Measurements from ENCODE around the gene TNFRSF19. TPM values are rescaled to one million over a fixed set of nuclear protein-coding genes. Genes with fewer than 3 reads are reported as not detected.
"Not testable (repeated sequence)": the region's sequence is repeated elsewhere in the genome, so short reads cannot be mapped to it uniquely, and the experiment has no call there.

The TNFRSF19 gene, protein sequence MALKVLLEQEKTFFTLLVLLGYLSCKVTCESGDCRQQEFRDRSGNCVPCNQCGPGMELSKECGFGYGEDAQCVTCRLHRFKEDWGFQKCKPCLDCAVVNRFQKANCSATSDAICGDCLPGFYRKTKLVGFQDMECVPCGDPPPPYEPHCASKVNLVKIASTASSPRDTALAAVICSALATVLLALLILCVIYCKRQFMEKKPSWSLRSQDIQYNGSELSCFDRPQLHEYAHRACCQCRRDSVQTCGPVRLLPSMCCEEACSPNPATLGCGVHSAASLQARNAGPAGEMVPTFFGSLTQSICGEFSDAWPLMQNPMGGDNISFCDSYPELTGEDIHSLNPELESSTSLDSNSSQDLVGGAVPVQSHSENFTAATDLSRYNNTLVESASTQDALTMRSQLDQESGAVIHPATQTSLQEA
- 15.6 TPM for polyA plus RNA-seq (2013, experiment 1 of 2; ENCODE audit: insufficient read length)
- 17.5 TPM for polyA plus RNA-seq (2013, experiment 2 of 2; ENCODE audit: insufficient read length)

DNA sequence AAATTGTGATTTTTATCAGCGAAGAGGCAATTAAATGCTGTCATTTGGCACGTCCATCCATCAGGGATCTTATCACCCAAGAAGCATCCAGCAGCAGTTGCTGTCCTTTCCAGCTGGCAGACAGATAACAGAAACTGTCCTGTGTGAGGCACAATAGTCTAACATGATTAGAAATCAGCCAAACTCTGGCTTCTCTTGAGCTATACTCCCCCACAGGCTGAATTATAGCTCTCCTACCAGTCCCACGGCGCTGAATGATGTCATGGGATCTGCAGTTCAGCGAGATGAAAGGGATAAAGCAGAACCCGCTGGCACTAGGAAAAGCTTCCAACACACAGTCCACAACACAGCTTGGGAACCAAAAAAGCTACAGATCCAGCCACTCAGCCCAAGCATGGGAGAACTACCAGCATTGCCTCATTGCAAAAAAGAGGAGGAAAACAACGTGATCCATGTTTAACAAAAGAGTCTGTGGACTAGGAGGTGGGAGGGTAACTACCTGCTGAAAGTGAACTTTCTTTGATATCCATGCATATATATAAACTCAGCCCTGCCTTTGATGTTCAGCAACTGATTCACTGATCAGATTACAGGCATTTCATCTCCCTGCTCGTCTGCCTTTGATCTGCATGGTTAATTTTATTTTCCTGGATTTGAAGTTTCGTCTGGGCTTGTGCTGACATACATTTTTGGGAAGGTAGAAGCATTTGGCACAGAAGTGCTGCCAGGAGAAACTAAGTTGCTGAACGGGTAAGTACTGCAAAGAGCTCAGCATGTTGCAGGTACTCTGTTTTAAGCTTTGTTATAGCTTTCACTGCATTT, at the start of gene TNFRSF19:
Gene TNFRSF19, plus strand, starts transcription at position 314 of the 822 bp plus-strand sequence. CDS start 19,772 bp downstream, outside the sequence.
- peak; percentile 79 for DNase-seq

DNA sequence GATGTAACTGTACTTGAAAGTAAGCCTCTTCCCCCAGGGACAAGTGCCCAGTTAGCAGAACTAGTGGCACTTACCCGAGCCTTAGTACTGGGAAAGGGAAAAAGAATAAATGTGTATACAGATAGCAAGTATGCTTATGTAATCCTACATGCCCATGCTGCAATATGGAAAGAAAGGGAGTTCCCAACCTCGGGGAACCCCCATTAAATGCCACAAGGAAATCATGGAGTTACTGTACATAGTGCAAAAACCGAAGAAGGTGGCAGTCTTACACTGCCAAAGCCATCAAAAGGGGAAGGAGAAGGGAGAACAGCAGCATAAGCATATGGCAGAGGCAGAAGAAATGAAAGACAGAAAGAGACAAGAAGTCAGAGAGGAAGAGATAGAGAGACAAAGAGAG, 40.3 kb upstream of the TNFRSF19 start:
- DNase-seq, result not testable (repeated sequence)

DNA sequence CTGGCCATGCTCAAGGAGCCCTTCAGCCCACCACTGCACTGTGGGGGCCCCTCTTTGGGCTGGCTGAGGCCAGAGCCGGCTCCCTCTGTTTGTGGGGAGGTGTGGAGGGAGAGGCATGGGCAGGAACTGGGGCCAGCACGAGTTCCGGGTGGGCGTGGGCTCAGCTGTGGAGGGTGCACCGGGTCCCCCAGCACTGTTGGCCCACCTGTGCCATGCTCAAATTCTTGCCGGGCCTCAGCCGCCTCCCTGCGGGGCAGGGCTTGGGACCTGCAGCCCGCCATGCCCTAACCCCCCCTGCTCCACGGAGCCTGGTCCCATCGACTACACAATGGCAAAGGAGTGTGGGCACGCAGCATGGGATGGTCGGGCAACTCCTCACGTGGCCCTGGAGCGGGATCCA, 38.8 kb upstream of the TNFRSF19 start:
- DNase-seq, result no peak

DNA sequence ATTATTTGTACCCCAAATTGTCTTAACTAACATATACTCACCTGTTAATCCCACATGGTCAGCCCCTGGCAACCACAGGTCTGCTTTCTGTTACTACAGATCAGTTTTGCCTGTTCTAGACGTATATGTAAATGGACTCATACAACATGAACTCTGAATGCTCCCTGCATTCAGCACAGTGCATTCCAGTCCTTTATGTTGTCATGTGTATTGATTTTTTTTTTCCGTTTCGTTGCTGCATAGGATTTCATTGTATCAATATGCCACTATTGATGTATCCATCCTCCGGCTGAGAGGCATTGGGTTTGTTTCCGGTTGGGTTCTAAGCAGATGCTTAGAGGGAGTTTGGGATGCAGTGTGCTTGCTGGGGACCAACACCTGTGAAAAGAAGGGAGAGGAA, 36.1 kb upstream of the TNFRSF19 start:
- DNase-seq, result no peak

DNA sequence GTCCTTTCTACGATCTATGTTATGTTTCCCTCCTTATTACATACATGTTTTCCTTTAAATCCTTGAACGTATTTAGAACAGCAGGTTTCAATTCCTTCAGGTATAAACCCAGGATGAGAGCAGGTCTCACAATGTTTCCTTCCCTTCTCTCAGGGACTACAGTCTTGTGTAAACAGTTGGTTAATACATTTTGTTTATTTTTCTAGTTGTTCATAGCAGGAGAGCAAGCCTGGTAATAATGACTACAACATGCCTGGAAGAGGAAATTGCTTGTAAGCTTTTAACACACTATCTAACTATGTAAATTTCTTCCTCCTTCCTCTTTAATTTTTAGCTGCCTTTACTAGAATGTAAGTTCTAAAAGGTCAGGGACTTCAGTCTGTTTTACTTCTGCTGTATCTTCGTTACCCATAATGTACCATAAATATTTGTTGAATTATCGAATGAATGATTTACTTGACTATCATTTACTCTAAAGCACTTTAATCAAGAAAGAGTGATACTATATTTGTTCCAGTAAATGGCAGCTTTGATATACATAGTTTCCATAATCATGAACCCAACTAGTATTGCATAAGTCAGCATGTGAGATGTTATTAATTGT, 28.9 kb upstream of the TNFRSF19 start:
- DNase-seq, result no peak

DNA sequence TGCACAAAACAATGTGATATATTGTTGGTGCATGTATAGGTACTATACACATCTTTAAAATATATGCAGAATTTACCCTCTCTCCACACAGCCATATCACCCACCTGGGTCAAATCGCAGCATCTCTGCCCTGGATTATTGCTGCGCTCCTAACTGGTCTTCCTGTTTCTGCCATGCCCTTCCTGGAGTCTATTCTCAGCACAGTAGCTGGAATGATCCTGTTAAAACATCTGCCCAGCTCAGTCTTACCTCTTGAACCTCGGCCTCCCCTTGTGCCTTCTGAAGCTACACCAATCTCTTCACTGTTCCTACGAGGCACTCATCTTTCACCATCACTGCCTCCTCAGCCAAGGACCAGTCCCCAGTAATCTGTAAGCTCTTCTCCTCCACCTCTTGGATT, 25.5 kb upstream of the TNFRSF19 start:
- DNase-seq, result no peak

DNA sequence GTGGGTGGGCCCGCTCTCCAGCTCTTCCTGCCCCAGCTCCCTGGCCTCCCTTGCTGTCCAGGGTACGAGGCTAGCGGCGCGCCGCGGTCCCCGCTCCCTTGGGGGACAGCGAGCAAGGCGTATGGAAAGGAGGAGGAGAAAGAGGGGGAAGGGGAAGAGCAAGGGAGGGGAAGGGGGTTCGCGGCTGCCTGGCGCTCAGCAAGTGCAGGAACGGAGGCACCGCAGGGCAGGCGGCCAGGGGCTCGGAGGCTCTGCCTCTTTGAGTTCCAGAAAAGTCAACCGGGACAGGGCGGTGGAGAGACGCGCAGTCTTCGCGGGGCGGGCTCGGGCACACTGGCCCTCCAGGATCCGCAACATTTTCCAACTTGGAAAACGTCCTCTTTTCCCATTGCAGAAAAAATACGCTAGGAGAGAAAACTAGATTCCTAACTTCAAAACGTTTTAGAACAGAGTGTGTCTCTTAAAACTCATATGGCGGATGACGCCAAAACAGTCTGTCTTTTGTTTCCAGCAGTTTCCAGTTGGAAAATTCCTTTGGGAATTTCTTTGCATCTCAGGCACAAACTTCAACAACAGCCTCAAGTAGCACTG, 23.1 kb upstream of the TNFRSF19 start:
- peak; percentile 52 for DNase-seq

DNA sequence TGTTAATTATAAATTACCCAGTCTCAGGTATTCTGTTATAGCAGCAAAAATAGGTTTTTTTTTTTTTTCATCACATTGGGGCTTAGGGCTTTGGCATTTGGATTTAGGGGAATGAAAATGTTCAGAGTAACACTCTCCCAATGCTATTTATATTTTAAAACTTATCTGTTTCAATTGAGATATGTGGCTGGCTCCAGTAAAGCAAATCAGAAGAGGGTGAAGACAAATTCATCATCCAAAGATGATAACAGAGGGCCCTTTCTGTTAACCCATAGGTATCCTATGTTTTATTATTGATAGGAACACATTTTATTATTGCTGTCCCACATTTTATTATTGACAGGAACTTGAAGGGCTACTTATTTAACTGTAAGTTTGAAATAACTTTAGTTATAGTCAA, 20.5 kb upstream of the TNFRSF19 start:
- no peak for DNase-seq

DNA sequence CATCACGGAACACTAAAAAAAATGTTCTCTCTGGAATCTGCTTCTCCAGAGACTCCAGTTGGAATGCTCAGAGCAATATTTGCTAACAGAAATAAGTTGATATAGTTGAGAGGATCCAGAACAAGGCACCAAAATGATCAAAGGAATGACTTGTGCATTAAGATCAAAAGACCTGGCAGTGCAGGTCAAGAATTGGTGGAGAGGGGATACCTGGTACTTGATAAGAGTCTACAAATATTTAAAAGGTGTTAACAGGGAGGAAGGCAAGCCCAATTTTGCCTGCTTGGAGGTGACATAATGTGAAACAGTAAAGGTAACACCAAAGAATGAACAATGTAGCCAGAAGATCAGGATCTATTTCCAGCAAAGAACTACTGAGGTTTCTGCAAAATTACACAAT, 20.0 kb upstream of the TNFRSF19 start:
- no peak for DNase-seq

DNA sequence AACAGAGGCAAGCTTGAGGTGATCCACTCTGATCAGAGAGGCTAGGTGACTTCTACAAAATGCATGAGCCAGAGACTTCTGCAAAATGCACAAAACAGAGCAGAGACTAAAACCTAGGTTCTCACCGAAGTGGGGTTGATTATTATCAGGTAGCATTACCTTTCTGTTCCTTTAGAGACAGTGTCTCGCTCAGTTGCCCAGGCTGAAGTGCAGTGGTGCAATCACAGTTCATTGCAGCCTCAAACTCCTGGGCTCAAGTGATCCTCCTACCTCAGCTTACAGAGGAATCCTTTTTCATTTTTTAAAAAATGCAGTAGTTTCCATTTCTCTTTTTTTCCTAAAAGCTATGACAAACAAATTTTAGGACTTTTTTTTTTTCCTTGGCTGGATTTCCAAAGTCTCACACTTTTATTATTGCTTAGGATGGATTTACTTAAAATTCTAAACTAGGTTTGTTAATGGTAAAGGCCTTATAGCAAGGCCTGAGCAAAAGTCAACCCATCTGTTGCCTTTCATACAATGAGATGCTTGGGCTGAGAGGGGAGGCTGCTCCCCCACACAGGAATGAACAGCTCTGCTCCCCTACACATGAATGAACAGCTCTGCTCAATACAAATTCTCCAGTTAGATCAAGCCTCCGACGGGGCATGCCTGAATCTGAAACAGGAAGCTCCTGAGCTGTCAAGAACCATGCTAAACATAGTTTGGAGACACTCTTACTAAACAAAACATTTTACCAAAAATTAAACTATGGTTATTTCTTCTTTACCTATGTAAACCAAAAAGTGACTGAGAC, 18.8 kb upstream of the TNFRSF19 start:
- no peak for DNase-seq

DNA sequence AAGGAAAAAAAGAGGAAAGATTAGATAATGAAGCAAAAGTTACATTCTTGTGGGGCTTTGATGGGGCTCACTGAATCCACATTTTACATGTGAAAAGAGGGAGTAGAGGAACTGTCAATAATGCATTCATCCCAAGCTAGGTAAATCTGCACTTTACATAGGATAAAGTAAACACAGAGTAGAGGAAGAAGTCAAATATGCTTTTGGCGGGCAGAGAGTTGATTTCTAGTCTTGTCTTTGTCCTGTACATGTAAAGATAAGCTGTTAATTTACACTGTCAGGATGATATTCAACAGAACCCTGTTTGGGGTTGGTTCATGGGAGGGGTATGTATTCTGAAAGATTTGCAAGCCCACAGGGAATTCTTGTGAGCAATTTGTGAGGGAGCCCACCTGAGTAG, 18.0 kb upstream of the TNFRSF19 start:
- no peak for DNase-seq

DNA sequence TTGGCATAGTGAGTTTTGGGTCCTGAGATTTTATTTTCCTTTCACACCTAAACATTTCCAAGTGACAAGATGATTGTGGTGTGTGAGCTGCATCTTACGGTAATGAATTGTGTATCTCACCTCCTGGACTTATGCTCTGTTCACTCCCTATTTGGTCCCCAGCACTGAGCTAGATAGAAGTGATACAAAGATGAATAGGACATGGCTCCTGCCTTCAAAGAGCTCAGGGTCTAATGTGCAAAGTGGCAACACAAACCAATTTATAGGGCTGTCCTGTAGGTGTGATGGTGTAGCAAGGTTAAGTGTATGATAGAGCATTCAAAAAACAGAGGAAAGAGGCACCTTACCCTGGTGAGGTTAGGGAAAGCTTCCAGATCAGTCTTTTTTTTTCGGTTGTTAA, 17.6 kb upstream of the TNFRSF19 start:
- DNase-seq, result no peak

DNA sequence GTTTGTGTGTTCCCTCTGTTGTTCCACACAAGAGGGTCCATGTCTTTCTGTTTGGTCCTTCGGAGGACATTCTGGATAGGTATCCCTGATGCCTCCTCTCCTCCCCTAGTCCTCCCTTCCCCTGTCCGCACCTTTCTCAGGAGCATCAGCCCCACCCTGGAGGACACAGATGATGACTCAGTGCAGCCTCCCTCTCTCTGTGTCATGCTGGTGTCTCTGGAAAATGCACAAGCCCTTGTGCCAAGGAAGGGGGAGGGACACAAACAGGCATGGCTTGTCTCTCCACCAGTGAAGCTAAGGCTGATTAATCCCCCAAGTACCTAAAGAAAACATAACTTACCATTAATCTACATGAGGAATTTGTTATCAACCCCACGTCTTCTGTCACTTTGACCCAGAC, 16.2 kb upstream of the TNFRSF19 start:
- DNase-seq, result no peak

DNA sequence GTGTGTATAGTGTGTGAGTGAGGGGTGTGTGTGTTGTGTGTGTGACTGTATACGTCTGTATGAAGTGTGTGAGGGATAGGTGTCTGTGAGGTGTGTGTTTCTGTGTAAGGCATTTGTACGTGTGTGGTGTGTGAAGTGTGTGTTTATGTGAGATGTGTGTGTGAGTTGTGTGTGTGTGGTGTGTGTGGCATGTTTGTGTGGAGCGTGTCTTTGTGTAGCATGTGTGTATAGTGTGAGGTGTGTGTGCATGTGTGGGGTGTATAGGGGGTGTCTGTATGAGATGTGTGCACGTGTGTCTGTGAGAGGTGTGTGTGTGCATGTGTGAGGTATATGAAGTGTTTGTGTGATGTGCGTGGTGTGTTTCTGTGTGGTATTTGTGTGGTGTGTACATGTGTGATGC, 13.2 kb upstream of the TNFRSF19 start:
- no peak for DNase-seq

DNA sequence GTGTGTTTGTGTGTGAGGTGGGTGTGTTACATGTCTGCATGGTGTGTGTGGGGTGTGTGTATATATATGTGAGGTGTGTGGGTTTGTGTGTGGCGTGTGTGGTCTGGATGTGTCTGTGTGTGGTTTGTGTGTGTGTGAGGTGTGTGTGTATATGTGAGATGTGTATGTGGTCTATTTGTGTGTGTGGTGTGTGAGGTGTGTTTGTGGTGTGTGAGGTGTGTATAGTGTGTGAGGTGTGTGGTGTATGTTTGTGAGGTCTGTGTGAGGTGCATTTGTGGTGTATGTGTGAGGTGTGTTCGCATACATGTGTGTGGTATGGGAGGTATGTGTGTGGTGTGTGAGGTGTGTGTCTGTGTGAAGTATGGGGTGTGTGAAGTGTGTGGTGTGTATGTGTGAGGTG, 12.5 kb upstream of the TNFRSF19 start:
- DNase-seq, result no peak

DNA sequence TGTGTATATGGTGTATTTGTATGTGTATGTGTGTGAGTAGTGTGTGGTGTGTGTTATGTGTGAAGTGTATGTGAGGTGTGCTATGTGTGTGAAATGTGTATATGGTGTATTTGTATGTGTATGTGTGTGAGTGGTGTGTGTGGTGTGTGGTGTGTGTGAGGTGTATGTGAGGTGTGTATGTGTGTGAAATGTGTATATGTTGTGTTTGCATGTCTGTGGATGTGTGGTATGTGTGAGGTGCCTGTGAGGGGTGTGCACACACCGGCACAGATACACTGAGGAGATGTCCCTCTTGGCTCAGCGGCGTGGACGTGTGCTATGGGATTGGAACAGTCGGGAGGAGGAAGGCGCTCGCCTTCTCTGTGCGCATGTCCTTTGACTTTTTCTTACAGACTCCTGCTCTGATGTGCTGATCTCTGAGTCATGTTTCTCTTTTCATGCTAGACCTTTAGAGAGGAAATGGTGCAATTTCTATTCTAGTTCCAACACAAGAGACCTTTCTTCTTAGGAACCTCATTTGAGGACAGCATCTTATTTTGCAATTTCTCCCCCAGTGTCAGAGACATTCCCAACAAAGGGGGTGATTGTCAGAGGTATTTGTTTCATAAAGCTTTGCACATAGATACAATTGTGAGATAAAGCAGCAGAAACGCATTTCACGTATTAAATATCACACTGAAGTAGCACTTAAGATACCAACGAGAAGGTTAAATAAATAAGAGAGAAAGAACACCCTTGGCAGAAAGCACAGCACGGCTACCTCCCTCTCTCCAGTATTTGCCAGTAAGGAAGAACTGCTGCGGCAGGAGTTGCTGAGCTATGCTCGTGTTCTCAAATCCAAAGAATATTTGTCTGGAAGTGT, 11.3 kb upstream of the TNFRSF19 start:
- DNase-seq, result peak; percentile 89

DNA sequence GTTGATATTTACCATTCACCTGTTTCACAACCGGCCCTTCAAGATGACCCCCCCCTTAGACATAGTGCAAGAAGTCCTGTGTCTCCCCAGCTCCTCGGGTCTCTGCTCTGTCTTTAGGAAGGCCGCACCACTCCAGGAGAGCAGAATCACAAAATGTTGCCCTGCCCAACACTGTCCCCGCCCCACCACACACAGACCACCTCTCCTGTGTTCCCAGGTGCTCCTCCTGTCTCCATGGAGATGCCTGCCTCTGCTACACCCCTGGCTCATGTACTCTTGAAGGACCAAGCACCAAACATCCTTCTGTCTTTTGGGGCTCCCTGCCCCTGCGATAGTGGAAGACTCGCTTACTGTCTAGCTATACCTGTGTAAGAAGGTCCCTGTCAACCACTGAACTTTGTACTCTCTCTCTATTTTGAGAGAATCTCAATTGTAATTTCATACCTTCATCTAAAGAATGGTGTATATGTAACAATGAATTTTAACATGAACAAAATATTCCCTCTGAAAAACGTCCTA, 9.6 kb upstream of the TNFRSF19 start:
- DNase-seq, result no peak

DNA sequence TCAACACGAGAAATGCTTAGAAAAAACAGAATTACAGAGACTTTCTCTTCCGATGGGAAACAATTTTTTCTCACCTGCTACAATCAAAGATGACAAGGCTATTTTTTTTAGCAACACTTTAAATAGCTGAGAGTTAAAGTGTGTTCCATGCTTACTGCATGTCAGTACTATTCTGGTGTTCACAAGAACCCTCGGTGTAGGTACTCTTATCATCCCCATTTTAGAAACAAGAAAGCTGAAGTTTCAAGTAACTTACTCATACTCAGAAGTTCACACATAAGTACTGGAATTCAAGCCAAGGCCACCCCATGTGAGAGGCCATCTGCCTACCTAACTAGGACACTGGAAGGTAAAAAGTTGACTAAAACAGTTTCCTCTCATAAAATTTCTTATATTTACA, 9.0 kb upstream of the TNFRSF19 start:
- DNase-seq, result no peak

DNA sequence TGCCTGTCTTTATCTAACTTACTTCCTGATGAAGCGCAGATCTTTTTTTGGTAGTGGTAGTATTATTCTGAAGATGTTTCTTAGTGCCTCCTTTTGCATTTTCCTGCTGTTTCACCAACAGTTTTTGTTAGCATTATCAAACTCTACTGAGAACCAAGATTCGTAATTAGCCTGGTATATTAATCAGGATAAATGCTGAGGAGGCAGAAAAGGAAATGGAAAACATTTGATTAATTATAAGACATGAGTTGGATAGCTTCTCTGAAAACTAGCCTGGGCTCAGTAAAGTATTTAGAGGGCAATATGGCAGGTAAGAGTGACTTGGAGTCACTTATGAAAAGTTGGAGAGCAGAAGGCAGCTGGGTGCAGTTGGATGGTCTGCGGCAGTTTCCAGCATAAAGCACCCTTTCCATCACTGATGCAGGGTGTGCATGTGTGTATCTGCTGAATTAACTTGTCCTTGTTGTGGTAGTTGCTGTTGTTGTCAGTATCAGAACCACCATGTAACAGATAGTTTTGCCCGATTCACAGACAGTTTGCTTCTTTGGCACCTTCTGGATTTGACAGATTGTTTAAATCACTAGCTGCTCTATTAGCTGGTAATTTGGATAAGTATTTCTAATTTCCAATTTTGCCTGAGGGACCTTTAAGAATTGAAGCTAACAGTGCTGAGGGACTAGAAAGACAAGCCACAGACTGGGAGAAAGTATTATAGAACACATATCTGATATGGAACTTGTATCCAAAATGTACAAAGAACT, 6.9 kb upstream of the TNFRSF19 start:
- no peak for DNase-seq

DNA sequence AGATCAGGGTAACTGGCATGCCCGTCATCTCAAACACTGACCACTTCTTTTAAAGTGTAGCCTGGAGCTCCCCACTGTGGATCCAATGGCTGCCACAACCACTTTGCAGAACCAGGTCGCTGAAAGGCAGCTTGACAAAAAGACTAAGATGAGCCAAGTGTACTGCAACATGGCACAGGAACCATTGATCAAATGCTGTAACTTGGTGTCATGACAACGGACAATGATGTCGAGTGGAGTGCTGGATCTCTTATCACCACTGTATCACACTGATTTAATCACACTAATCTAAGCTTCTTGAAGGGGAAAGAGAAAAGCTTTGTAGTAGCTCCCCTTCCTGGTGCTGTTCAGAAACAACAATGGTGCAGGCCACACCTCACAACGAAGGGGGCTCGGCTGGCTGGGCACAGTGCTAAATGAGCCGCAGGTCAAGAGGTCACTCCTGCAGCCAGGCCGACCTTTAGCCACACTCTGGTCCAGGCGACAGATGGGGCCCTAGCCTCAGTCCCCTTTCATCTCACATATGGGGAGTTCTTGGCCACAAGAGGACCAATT, 2.2 kb upstream of the TNFRSF19 start:
- DNase-seq, result no peak
